Uterus (tissue), 4 donors: ENCODE results near the gene CCNL1. TPM values are rescaled to one million over a fixed set of nuclear protein-coding genes. Genes with fewer than 3 reads are reported as not detected.

ENCODE experiments used
- DNase-seq, 2 donors: peaks; one replicate each; pipeline ENCODE4 v3.0.0-alpha.2; 2019 to 2020
- H3K27ac ChIP-seq, 2 donors: fragments of 200-600 bp; sonication (generic); 1 replicate in 1 of 2; 2 replicates in 1 of 2; pipeline ENCODE4 v1.5.1; 2016 to 2018
- H3K27me3 ChIP-seq, 2 donors: fragments of 200-600 bp; sonication (generic); one replicate each; pipeline ENCODE4 v1.5.1; 2018 to 2019; ENCODE audit warnings: control low read depth in 1 of 2
- H3K36me3 ChIP-seq, 2 donors: fragments of 200-600 bp; sonication (generic); one replicate each; pipeline ENCODE4 v1.5.1; 2019; ENCODE audit warnings: control low read depth in 1 of 2
- H3K4me1 ChIP-seq, 2 donors: fragments of 200-600 bp; sonication (generic); one replicate each; pipeline ENCODE4 v1.5.1; 2018 to 2019; ENCODE audit warnings: control low read depth in 1 of 2
- H3K4me3 ChIP-seq, 2 donors: fragments of 200-600 bp; sonication (generic); 1 replicate in 1 of 2; 2 replicates in 1 of 2; pipeline ENCODE4 v1.5.1; 2018 to 2019; ENCODE audit warnings: mild to moderate bottlenecking in 1 of 2
- H3K9me3 ChIP-seq, 2 donors: fragments of 200-600 bp; sonication (generic); one replicate each; pipeline ENCODE4 v1.5.1; 2019; ENCODE audit warnings: control low read depth in 1 of 2
- POLR2A ChIP-seq, 2 donors: fragments of 450-650 bp; IDR thresholded peaks; one replicate each; pipeline ENCODE4 v1.6.1; 2016; ENCODE audit warnings: antibody characterized with exemption in 2 of 2, mild to moderate bottlenecking in 1 of 2, moderate library complexity in 1 of 2
- intact Hi-C: fragments of 100-400 bp; cut with DNase I; formaldehyde crosslinking; loops from one replicate; pipeline ENCODE4 v1.15.1; 2023; ENCODE audit warnings: low total_unique reads
- total RNA-seq, 4 donors: library from RNA; depleted of rRNA in 3 of 4; stranded (reverse); fragments of >200 nt in 3 of 4; gene quantifications; one replicate each; pipeline versions ENCODE4 v1.1.0 to v1.2.4, GENCODE V29; 2014 to 2023
- TF ChIP-seq, protein P1 (sequence below), 4 experiments: fragments of 200-600 bp in 2 of 4; fragments of 450-650 bp in 2 of 4; sonication (generic) in 2 of 4; IDR thresholded peaks; one replicate each; pipeline ENCODE4 v1.5.1; 2016 to 2019; ENCODE audit warnings: antibody characterized with exemption in 4 of 4, mild to moderate bottlenecking in 2 of 4, moderate library complexity in 1 of 4
- donor health status: DM: yes; HTN: yes; CAD: no.

CCNL1 gene
- total RNA-seq, 4 donors from 2014 or later, result 100 to 252 (median 155) TPM

DNA sequence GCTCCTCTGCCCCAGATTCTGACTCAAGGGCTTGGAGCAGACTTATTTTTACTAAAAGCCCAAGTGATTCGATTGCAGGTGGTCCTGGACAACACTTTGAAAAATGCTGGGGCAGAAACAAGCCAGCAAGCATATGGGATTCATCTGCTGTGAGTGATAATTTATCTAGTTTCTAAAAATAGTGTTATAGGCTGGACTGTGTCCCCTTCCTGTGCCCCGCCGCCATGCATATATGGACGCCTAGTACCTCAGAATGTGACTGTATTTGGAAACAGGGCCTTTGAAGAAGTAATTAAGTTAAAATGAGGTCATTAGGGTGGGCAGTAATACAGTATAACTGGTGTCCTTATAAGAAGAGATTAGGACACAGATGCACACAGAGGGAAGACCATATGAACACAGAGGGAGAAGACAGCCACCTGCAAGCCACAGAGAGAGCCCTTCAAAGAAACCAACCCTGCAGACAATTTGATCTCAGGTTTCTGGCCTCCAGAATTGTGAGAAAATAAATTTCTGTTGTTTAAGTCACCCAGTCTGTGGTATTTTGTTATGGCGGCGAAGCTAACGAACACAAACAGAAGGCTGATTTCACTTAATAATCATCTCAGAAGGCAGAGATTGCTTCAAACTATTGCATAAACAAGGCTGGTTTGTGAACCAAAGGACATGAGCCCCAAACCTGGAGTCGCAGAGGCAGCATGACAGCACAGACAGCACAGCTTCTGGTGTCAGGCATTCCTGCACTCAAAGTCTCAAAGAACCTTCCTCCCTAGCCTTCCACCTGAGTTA is 59.1 kb downstream of the CCNL1 start:
- Histone ChIP-seq H3K27me3 (no peaks in the 10 kb centered on the region), H3K27ac (peak overlapping the region; percentile 35 to 68), H3K4me1 (peaks cover 7 to 15% of the 10 kb centered on the region in 2 donors), H3K9me3 (no peaks in the 10 kb centered on the region), H3K4me3 (no peak overlapping the region), H3K36me3 (no peaks in the 10 kb centered on the region)
- intact Hi-C loops, result no loop called here
- TF ChIP-seq, protein P1, sequence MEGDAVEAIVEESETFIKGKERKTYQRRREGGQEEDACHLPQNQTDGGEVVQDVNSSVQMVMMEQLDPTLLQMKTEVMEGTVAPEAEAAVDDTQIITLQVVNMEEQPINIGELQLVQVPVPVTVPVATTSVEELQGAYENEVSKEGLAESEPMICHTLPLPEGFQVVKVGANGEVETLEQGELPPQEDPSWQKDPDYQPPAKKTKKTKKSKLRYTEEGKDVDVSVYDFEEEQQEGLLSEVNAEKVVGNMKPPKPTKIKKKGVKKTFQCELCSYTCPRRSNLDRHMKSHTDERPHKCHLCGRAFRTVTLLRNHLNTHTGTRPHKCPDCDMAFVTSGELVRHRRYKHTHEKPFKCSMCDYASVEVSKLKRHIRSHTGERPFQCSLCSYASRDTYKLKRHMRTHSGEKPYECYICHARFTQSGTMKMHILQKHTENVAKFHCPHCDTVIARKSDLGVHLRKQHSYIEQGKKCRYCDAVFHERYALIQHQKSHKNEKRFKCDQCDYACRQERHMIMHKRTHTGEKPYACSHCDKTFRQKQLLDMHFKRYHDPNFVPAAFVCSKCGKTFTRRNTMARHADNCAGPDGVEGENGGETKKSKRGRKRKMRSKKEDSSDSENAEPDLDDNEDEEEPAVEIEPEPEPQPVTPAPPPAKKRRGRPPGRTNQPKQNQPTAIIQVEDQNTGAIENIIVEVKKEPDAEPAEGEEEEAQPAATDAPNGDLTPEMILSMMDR (IDR thresholded peaks at IDR 0.05), result no peak
- no peak for TF ChIP-seq POLR2A (IDR thresholded peaks at IDR 0.05)
- DNase-seq, result no peak

DNA sequence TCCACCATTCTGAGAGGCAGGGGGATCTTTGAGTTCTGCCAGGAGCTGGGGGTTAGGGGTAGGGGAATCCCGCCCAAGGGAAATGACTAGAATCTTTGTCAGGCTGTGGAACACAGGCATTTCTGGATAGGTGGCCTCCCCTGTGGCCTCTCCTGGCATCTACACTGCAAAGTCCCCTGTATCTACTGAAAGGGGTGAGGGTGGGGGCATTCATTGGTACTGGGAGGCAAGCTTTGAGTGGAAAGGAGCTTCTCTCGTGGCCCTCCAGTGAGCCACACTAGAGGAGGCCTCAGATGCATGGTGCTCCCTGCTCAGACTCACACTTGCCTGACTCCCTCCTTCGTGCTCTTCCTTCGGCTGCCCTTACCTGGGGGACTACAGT is 59.9 kb downstream of the CCNL1 start:
- Histone ChIP-seq H3K27me3 (no peaks in the 10 kb centered on the region), H3K36me3 (no peaks in the 10 kb centered on the region), H3K4me1 (peaks cover 0 to 15% of the 10 kb centered on the region in 2 donors), H3K4me3 (no peak overlapping the region), H3K27ac (peak overlapping the region; percentile 35 to 68), H3K9me3 (no peaks in the 10 kb centered on the region)
- TF ChIP-seq POLR2A (IDR thresholded peaks at IDR 0.05), result no peak
- TF ChIP-seq, protein P1 (IDR thresholded peaks at IDR 0.05), result no peak
- intact Hi-C loops, result no loop called here
- DNase-seq, result no peak

DNA sequence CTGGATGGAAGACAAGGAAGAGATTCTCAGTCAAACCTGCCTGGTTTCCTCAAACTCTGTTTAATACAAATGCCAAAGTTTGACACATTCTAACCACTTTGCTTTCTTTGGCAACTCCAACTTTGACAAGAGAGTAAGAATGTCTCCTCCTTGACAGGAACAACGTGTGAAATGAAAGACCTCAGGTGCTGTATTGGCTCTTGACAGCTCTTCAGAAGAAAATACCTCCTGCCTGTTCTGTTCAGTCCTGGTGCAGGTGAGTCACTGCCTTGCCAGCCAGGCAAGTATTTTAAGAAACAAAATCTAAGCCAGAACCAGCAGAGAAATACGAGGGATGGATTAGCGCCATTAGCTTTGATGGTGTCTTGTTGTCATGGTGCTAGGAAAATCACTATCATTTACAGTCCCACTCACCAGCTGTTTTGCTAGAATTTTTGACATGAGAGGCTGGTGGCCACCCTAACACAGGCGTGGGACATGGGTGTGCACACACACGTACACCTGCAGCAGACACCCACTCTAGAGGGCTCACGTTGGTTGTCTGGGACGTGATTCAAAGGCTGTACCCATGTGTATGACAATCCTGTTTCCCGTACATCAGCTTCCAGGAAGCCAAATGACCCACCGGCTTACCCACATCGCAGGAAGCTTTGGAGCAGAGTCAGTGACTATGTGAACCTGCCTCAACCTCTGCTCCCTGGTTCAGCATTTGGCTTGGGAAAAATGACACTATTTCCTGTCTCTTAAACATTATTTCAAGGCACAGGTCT is 60.4 kb downstream of the CCNL1 start:
- H3K4me1 ChIP-seq, result peaks cover 0 to 15% of the 10 kb centered on the region in 2 donors
- TF ChIP-seq, protein P1 (IDR thresholded peaks at IDR 0.05), result no peak
- no peak for TF ChIP-seq POLR2A (IDR thresholded peaks at IDR 0.05)
- no peaks in the 10 kb centered on the region for H3K36me3 ChIP-seq
- no peak for DNase-seq
- H3K9me3 ChIP-seq, result no peaks in the 10 kb centered on the region
- H3K4me3 ChIP-seq, result no peak overlapping the region
- intact Hi-C loops, result no loop called here
- peak overlapping the region; percentile 35 to 68 for H3K27ac ChIP-seq
- no peaks in the 10 kb centered on the region for H3K27me3 ChIP-seq

GRCh38 chr3:157098823-157099185 is 61.1 kb downstream of the CCNL1 start:
- H3K9me3 ChIP-seq, result no peaks in the 10 kb centered on the region
- peak overlapping the region; percentile 35 to 68 for H3K27ac ChIP-seq
- no peak overlapping the region for H3K4me3 ChIP-seq
- no peaks in the 10 kb centered on the region for H3K36me3 ChIP-seq
- no peak for TF ChIP-seq POLR2A (IDR thresholded peaks at IDR 0.05)
- TF ChIP-seq, protein P1 (IDR thresholded peaks at IDR 0.05), result no peak
- H3K27me3 ChIP-seq, result no peaks in the 10 kb centered on the region
- H3K4me1 ChIP-seq, result peaks cover 0 to 8% of the 10 kb centered on the region in 2 donors
- intact Hi-C loops, result no loop called here
- DNase-seq, result no peak
